Erythroblast (primary cell): ENCODE data around the gene TDP1.

Experiments
- GATA1 ChIP-seq: IDR thresholded peaks from 2 replicates; pipeline ENCODE4 v1.6.1; 2011; ENCODE audit warnings: low read depth, mild to moderate bottlenecking, control low read depth, low read length, moderate library complexity
- POLR2A ChIP-seq: IDR thresholded peaks from 2 replicates; pipeline ENCODE4 v1.6.1; 2011; ENCODE audit warnings: mild to moderate bottlenecking, low read length

DNA sequence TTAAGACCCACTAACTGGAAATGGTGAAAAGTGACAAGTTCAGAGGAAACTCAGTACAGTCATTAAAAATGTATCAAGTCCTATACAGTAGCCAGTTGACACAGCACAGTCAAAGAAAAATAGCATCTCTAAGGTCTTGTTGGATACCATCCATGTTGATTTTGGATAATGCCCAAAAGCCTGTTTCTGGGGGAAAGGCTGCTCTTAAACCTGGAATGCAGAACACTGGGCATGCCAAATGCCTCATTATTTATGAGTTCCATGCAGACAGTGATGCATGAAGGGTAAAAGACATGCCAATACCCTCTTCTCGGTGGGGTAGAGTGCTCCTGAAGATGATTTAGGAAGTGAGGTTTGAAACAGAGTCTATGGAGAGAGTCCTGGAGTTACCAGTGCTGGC, 135.7 kb downstream of the TDP1 start:
- TF ChIP-seq POLR2A (no peak), GATA1 (no peak)
